GM19467 (cell line): ENCODE data around the gene SETD5.
"Not testable (repeated sequence)": the region's sequence is repeated elsewhere in the genome, so short reads cannot be mapped to it uniquely, and the experiment has no call there.

Source experiments
- ATAC-seq: cut with Tn5 transposase; IDR thresholded peaks from one replicate; pipeline ENCODE4 v1.9.1; 2021; ENCODE audit warnings: mild to moderate bottlenecking, moderate library complexity; ENCODE audit not compliant: unreplicated experiment

SETD5 gene

GRCh38 chr3:9448643-9449042 lies 51.2 kb downstream of the SETD5 start:
- ATAC-seq: no peak

GRCh38 chr3:9450126-9450525 lies 52.7 kb downstream of the SETD5 start:
- ATAC-seq: no peak

GRCh38 chr3:9450991-9451390 lies 53.6 kb downstream of the SETD5 start:
- no peak for ATAC-seq

GRCh38 chr3:9452417-9452816 lies 55.0 kb downstream of the SETD5 start:
- ATAC-seq: no peak

- ATAC-seq: no peak
These were observed 58.2 kb downstream of the SETD5 start for GRCh38 chr3:9455596-9456131.

GRCh38 chr3:9467451-9467850 lies 70.0 kb downstream of the SETD5 start:
- ATAC-seq: no peak

- ATAC-seq: no peak
These were observed 71.0 kb downstream of the SETD5 start for GRCh38 chr3:9468460-9468859.

GRCh38 chr3:9469986-9470385 lies 72.6 kb downstream of the SETD5 start:
- no peak for ATAC-seq

GRCh38 chr3:9473496-9474065 lies 76.2 kb downstream of the SETD5 start:
- ATAC-seq: no peak

- no peak for ATAC-seq
These were observed 77.1 kb downstream of the SETD5 start for GRCh38 chr3:9474482-9474881.

GRCh38 chr3:9476935-9477334 lies 79.5 kb downstream of the SETD5 start:
- no peak for ATAC-seq

- ATAC-seq: no peak
These were observed 82.8 kb downstream of the SETD5 start for GRCh38 chr3:9480265-9480664.

GRCh38 chr3:9485248-9485647 lies 87.8 kb downstream of the SETD5 start:
- no peak for ATAC-seq

- no peak for ATAC-seq
These were observed 94.1 kb downstream of the SETD5 start for GRCh38 chr3:9491506-9491905.

GRCh38 chr3:9494036-9494435 lies 96.6 kb downstream of the SETD5 start:
- ATAC-seq: not testable (repeated sequence)

GRCh38 chr3:9496893-9497292 lies 99.5 kb downstream of the SETD5 start:
- no peak for ATAC-seq

- ATAC-seq: no peak
These were observed 100.6 kb downstream of the SETD5 start for GRCh38 chr3:9497821-9498565.

GRCh38 chr3:9498781-9499180 lies 101.4 kb downstream of the SETD5 start:
- ATAC-seq: no peak

GRCh38 chr3:9499455-9500107 lies 102.2 kb downstream of the SETD5 start:
- ATAC-seq: no peak

- ATAC-seq: no peak
These were observed 103.0 kb downstream of the SETD5 start for GRCh38 chr3:9500108-9501050.

- ATAC-seq: no peak
These were observed 103.8 kb downstream of the SETD5 start for GRCh38 chr3:9501226-9501625.
